ENCODE measurements around the gene DNAH3.
A peak's percentile ranks its signal among the peaks of the same experiment; 100 is the strongest.
"Not testable (repeated sequence)": the region's sequence is repeated elsewhere in the genome, so short reads cannot be mapped to it uniquely, and the experiment has no call there.

Gene DNAH3

GRCh38 chr16:21120976-21121520, 29.6 kb downstream of the DNAH3 start:
- peaks cover 12 to 37% of the 10 kb centered on the region in 2 donors for H3K36me3 Mint-ChIP-seq
- H3K27me3 Mint-ChIP-seq: no peaks in the 10 kb centered on the region
- DNase-seq (no peak), ATAC-seq (replicated peaks) (no peak)
- peaks cover 10 to 13% of the 10 kb centered on the region in 2 donors for H3K9me3 Mint-ChIP-seq
- H3K4me3 Mint-ChIP-seq: no peak overlapping the region
- H3K27ac Mint-ChIP-seq: no peak overlapping the region
- peaks cover 6 to 8% of the 10 kb centered on the region in 2 donors for H3K4me1 Mint-ChIP-seq

GRCh38 chr16:21117567-21117966, 33.1 kb downstream of the DNAH3 start:
- H3K27me3 Mint-ChIP-seq: peaks cover 0 to 2% of the 10 kb centered on the region in 2 donors
- DNase-seq: no peak
- no peak overlapping the region for H3K4me3 Mint-ChIP-seq
- H3K27ac Mint-ChIP-seq: no peak overlapping the region
- peaks cover 10 to 15% of the 10 kb centered on the region in 2 donors for H3K9me3 Mint-ChIP-seq
- ATAC-seq (replicated peaks): no peak
- H3K4me1 Mint-ChIP-seq: peaks cover 6 to 10% of the 10 kb centered on the region in 2 donors
- H3K36me3 Mint-ChIP-seq: peaks cover 13 to 32% of the 10 kb centered on the region in 2 donors

GRCh38 chr16:21116148-21116693, 34.4 kb downstream of the DNAH3 start:
- Mint-ChIP-seq H3K4me3 (peak overlapping the region; percentile 72 to 75), H3K4me1 (peaks cover 6 to 10% of the 10 kb centered on the region in 2 donors), H3K9me3 (peaks cover 10 to 15% of the 10 kb centered on the region in 2 donors), H3K27me3 (peaks cover 10 to 11% of the 10 kb centered on the region in 2 donors), H3K27ac (peak overlapping the region; percentile 93), H3K36me3 (peaks cover 13 to 32% of the 10 kb centered on the region in 2 donors)
- peak; percentile 79 to 94 for ATAC-seq (replicated peaks)
- peak; percentile 45 for DNase-seq

- DNase-seq; H3K4me3 Mint-ChIP-seq; ATAC-seq (replicated peaks); H3K4me1 Mint-ChIP-seq: not testable (repeated sequence)
- Mint-ChIP-seq H3K9me3 (peaks cover 10 to 15% of the 10 kb centered on the region in 2 donors), H3K36me3 (peaks cover 13 to 27% of the 10 kb centered on the region in 2 donors), H3K27me3 (peaks cover 10 to 11% of the 10 kb centered on the region in 2 donors), H3K27ac (peak overlapping the region; percentile 93)
Observed at GRCh38 chr16:21115551-21115950, 35.1 kb downstream of the DNAH3 start.

GRCh38 chr16:21103941-21104860, 46.4 kb downstream of the DNAH3 start:
- DNase-seq (no peak), ATAC-seq (replicated peaks) (no peak)
- Mint-ChIP-seq H3K9me3 (no peaks in the 10 kb centered on the region), H3K36me3 (no peaks in the 10 kb centered on the region), H3K4me1 (peaks cover 4% of the 10 kb centered on the region in 2 donors), H3K27ac (no peak overlapping the region), H3K27me3 (peaks cover 20 to 27% of the 10 kb centered on the region in 2 donors), H3K4me3 (no peak overlapping the region)

- Mint-ChIP-seq H3K27me3 (peaks cover 26 to 40% of the 10 kb centered on the region in 2 donors), H3K4me3 (no peak overlapping the region), H3K9me3 (no peaks in the 10 kb centered on the region), H3K27ac (no peak overlapping the region), H3K36me3 (no peaks in the 10 kb centered on the region), H3K4me1 (peaks cover 4% of the 10 kb centered on the region in 2 donors)
- no peak for DNase-seq
- ATAC-seq (replicated peaks): peak in 1 of 2 donors; percentile 45
Observed at GRCh38 chr16:21101631-21102420, 48.8 kb downstream of the DNAH3 start.

GRCh38 chr16:21100447-21100846, 50.2 kb downstream of the DNAH3 start:
- Mint-ChIP-seq H3K4me3 (no peak overlapping the region), H3K27ac (no peak overlapping the region), H3K36me3 (no peaks in the 10 kb centered on the region), H3K27me3 (peaks cover 32 to 49% of the 10 kb centered on the region in 2 donors), H3K4me1 (peaks cover 4% of the 10 kb centered on the region in 2 donors), H3K9me3 (no peaks in the 10 kb centered on the region)
- no peak for DNase-seq
- no peak for ATAC-seq (replicated peaks)

- peaks cover 3 to 9% of the 10 kb centered on the region in 2 donors for H3K9me3 Mint-ChIP-seq
- no peak overlapping the region for H3K4me3 Mint-ChIP-seq
- DNase-seq (no peak), ATAC-seq (replicated peaks) (no peak)
- H3K27ac Mint-ChIP-seq: no peak overlapping the region
- H3K4me1 Mint-ChIP-seq: no peaks in the 10 kb centered on the region
- H3K27me3 Mint-ChIP-seq: peaks cover 34 to 39% of the 10 kb centered on the region in 2 donors
- no peaks in the 10 kb centered on the region for H3K36me3 Mint-ChIP-seq
Observed at GRCh38 chr16:21097151-21097550, 53.5 kb downstream of the DNAH3 start.

GRCh38 chr16:21094719-21095118, 55.9 kb downstream of the DNAH3 start:
- not testable (repeated sequence) for H3K27ac Mint-ChIP-seq; H3K4me3 Mint-ChIP-seq; ATAC-seq (replicated peaks); H3K4me1 Mint-ChIP-seq; DNase-seq; H3K9me3 Mint-ChIP-seq; H3K36me3 Mint-ChIP-seq
- peaks cover 38 to 43% of the 10 kb centered on the region in 2 donors for H3K27me3 Mint-ChIP-seq

GRCh38 chr16:21092951-21093350, 57.7 kb downstream of the DNAH3 start:
- H3K4me1 Mint-ChIP-seq: no peaks in the 10 kb centered on the region
- peaks cover 3 to 11% of the 10 kb centered on the region in 2 donors for H3K9me3 Mint-ChIP-seq
- H3K27ac Mint-ChIP-seq: no peak overlapping the region
- no peaks in the 10 kb centered on the region for H3K36me3 Mint-ChIP-seq
- DNase-seq (no peak), ATAC-seq (replicated peaks) (no peak)
- H3K27me3 Mint-ChIP-seq: peaks cover 43 to 45% of the 10 kb centered on the region in 2 donors
- H3K4me3 Mint-ChIP-seq: no peak overlapping the region

- peaks cover 31 to 44% of the 10 kb centered on the region in 2 donors for H3K27me3 Mint-ChIP-seq
- peaks cover 0 to 1% of the 10 kb centered on the region in 2 donors for H3K4me1 Mint-ChIP-seq
- no peak overlapping the region for H3K4me3 Mint-ChIP-seq
- ATAC-seq (replicated peaks) (no peak), DNase-seq (no peak)
- H3K9me3 Mint-ChIP-seq: peaks cover 0 to 6% of the 10 kb centered on the region in 2 donors
- H3K36me3 Mint-ChIP-seq: no peaks in the 10 kb centered on the region
- no peak overlapping the region for H3K27ac Mint-ChIP-seq
Observed at GRCh38 chr16:21088646-21089538, 61.8 kb downstream of the DNAH3 start.

GRCh38 chr16:21088143-21088542, 62.5 kb downstream of the DNAH3 start:
- DNase-seq (no peak), ATAC-seq (replicated peaks) (no peak)
- peaks cover 0 to 4% of the 10 kb centered on the region in 2 donors for H3K4me1 Mint-ChIP-seq
- peaks cover 0 to 6% of the 10 kb centered on the region in 2 donors for H3K9me3 Mint-ChIP-seq
- H3K36me3 Mint-ChIP-seq: no peaks in the 10 kb centered on the region
- no peak overlapping the region for H3K27ac Mint-ChIP-seq
- no peak overlapping the region for H3K4me3 Mint-ChIP-seq
- peaks cover 29 to 44% of the 10 kb centered on the region in 2 donors for H3K27me3 Mint-ChIP-seq

GRCh38 chr16:21084631-21085225, 65.9 kb downstream of the DNAH3 start:
- peaks cover 0 to 2% of the 10 kb centered on the region in 2 donors for H3K9me3 Mint-ChIP-seq
- no peaks in the 10 kb centered on the region for H3K36me3 Mint-ChIP-seq
- DNase-seq: no peak
- peaks cover 15 to 25% of the 10 kb centered on the region in 2 donors for H3K27me3 Mint-ChIP-seq
- ATAC-seq (replicated peaks): no peak
- peaks cover 0 to 4% of the 10 kb centered on the region in 2 donors for H3K4me1 Mint-ChIP-seq
- no peak overlapping the region for H3K27ac Mint-ChIP-seq
- H3K4me3 Mint-ChIP-seq: no peak overlapping the region

All from stimulated activated naive B cell treated with anti-CD40 and anti-IgM and Interleukin-4, amounts not matched to agents 10 μg/mL and 1 μg/mL and 100 μg/mL, for 72 hours (primary cell).